MM.1S (cell line): Measurements from ENCODE around the gene ETV7.

Experiments
- DNase-seq: peaks from one replicate; pipeline ENCODE4 v3.0.0-alpha.2; 2015
- H2AFZ ChIP-seq: fragments of 300-600 bp; sonication (generic); 2 replicates; pipeline ENCODE4 v1.6.0; 2016; ENCODE audit warnings: antibody characterized with exemption, low read length
- H3F3A ChIP-seq: fragments of 300-600 bp; sonication (generic); 2 replicates; pipeline ENCODE4 v1.6.1; 2016; ENCODE audit warnings: mild to moderate bottlenecking, antibody characterized with exemption, low read length, moderate library complexity, mixed read lengths; ENCODE audit not compliant: insufficient read depth
- H3K27ac ChIP-seq: fragments of 300-600 bp; sonication (generic); 2 replicates; pipeline ENCODE4 v1.5.1; 2016; ENCODE audit warnings: mild to moderate bottlenecking, low read length
- H3K27me3 ChIP-seq: fragments of 300-600 bp; sonication (generic); replicated peaks from 2 replicates; pipeline ENCODE4 v1.6.0; 2016; ENCODE audit warnings: low read length; ENCODE audit not compliant: insufficient read depth
- H3K36me3 ChIP-seq: fragments of 300-600 bp; sonication (generic); replicated peaks from 2 replicates; pipeline ENCODE4 v1.6.1; 2016; ENCODE audit warnings: mild to moderate bottlenecking, low read length, mixed read lengths; ENCODE audit not compliant: insufficient read depth
- H3K4me1 ChIP-seq: fragments of 300-600 bp; sonication (generic); 2 replicates; pipeline ENCODE4 v1.6.1; 2016; ENCODE audit warnings: low read length, mixed read lengths
- H3K4me2 ChIP-seq: fragments of 300-600 bp; sonication (generic); 2 replicates; pipeline ENCODE4 v1.6.0; 2016; ENCODE audit warnings: low read depth, low read length
- H3K4me3 ChIP-seq: fragments of 300-600 bp; sonication (generic); 2 replicates; pipeline ENCODE4 v1.5.1; 2016; ENCODE audit warnings: low read length, mixed read lengths
- H3K79me2 ChIP-seq: fragments of 300-600 bp; sonication (generic); 2 replicates; pipeline ENCODE4 v1.6.1; 2016; ENCODE audit warnings: mixed run types, low read length, mixed read lengths
- H3K9ac ChIP-seq: fragments of 300-600 bp; sonication (generic); 2 replicates; pipeline ENCODE4 v1.6.1; 2016; ENCODE audit warnings: low read length, mixed read lengths
- H3K9me2 ChIP-seq: fragments of 300-600 bp; sonication (generic); replicated peaks from 2 replicates; pipeline ENCODE4 v1.6.1; 2016; ENCODE audit warnings: mild to moderate bottlenecking, low read length, mixed read lengths; ENCODE audit not compliant: insufficient read depth
- H3K9me3 ChIP-seq: fragments of 300-600 bp; sonication (generic); replicated peaks from 2 replicates; pipeline ENCODE4 v1.6.1; 2016; ENCODE audit warnings: mild to moderate bottlenecking, low read length, mixed read lengths; ENCODE audit not compliant: insufficient read depth
- H4K20me1 ChIP-seq: fragments of 300-600 bp; sonication (generic); 2 replicates; pipeline ENCODE4 v1.6.1; 2016; ENCODE audit warnings: mild to moderate bottlenecking, low read length, moderate library complexity, mixed read lengths; ENCODE audit not compliant: insufficient read depth
- CTCF ChIP-seq: fragments of 300-600 bp; sonication (generic); IDR thresholded peaks from 2 replicates; pipeline ENCODE4 v1.5.1; 2016; ENCODE audit warnings: antibody characterized with exemption, low read length, mixed read lengths
- EZH2 ChIP-seq: fragments of 300-600 bp; sonication (generic); optimal IDR thresholded peaks from 2 replicates; pipeline ENCODE3; 2017; ENCODE audit warnings: low read depth, mild to moderate bottlenecking, antibody characterized with exemption, low read length, mixed read lengths
- EZH2phosphoT487 ChIP-seq: fragments of 300-600 bp; sonication (generic); IDR thresholded peaks from 2 replicates; pipeline ENCODE4 v1.6.1; 2018; ENCODE audit warnings: antibody characterized with exemption, low read length

Gene ETV7

GRCh38 chr6:36404164-36404563, 16.7 kb upstream of the ETV7 start:
- no peaks in the 10 kb centered on the region for H3K27me3 ChIP-seq
- DNase-seq = no peak
- H2AFZ ChIP-seq = no peak overlapping the region
- no peaks in the 10 kb centered on the region for H3F3A ChIP-seq
- H3K79me2 ChIP-seq = no peaks in the 10 kb centered on the region
- no peak overlapping the region for H3K27ac ChIP-seq
- H3K9ac ChIP-seq = no peak overlapping the region
- H3K36me3 ChIP-seq = no peaks in the 10 kb centered on the region
- H3K9me3 ChIP-seq = no peaks in the 10 kb centered on the region
- H3K9me2 ChIP-seq = no peaks in the 10 kb centered on the region
- TF ChIP-seq CTCF = no peak
- TF ChIP-seq EZH2 = no peak
- no peak for TF ChIP-seq EZH2phosphoT487
- no peaks in the 10 kb centered on the region for H3K4me1 ChIP-seq
- H3K4me2 ChIP-seq = no peak overlapping the region
- H3K4me3 ChIP-seq = no peak overlapping the region
- no peaks in the 10 kb centered on the region for H4K20me1 ChIP-seq

DNA sequence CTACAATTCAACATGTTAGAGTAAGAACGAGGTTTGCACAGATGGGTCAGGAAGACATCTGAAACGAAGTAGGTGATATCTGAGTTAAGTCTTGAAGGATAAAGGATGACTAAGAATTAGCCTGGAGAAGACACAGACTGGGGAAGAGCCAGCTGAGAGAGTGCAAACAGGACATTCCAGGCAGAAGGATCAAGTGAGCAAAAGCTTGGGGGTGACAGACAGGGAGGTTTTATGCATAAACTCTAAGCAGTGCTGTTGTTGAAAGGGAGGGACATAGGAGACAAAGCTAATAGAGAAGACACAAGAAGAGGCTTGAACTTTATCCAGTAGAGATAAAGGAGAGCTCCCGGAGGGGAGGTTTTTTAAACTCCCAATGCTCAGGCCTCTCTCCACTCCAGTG, 15.0 kb upstream of the ETV7 start:
- Histone ChIP-seq H3K4me2 (no peak overlapping the region), H3K27ac (no peak overlapping the region), H3K36me3 (no peaks in the 10 kb centered on the region), H3F3A (no peaks in the 10 kb centered on the region), H3K4me1 (no peaks in the 10 kb centered on the region), H3K79me2 (no peaks in the 10 kb centered on the region), H3K27me3 (no peaks in the 10 kb centered on the region), H3K9me3 (no peaks in the 10 kb centered on the region), H3K4me3 (no peak overlapping the region), H4K20me1 (no peaks in the 10 kb centered on the region), H3K9me2 (no peaks in the 10 kb centered on the region), H3K9ac (no peak overlapping the region), H2AFZ (no peak overlapping the region)
- TF ChIP-seq CTCF (no peak), EZH2phosphoT487 (no peak), EZH2 (no peak)
- no peak for DNase-seq

- H3K9me3 ChIP-seq = no peaks in the 10 kb centered on the region
- H3F3A ChIP-seq = no peaks in the 10 kb centered on the region
- H3K4me2 ChIP-seq = no peak overlapping the region
- DNase-seq = no peak
- no peak overlapping the region for H3K4me3 ChIP-seq
- H3K27ac ChIP-seq = no peak overlapping the region
- H3K9ac ChIP-seq = no peak overlapping the region
- H4K20me1 ChIP-seq = no peaks in the 10 kb centered on the region
- H3K79me2 ChIP-seq = no peaks in the 10 kb centered on the region
- no peak for TF ChIP-seq EZH2phosphoT487
- no peak for TF ChIP-seq EZH2
- TF ChIP-seq CTCF = no peak
- no peaks in the 10 kb centered on the region for H3K9me2 ChIP-seq
- no peaks in the 10 kb centered on the region for H3K27me3 ChIP-seq
- H2AFZ ChIP-seq = no peak overlapping the region
- H3K4me1 ChIP-seq = no peaks in the 10 kb centered on the region
- H3K36me3 ChIP-seq = no peaks in the 10 kb centered on the region
Measured at GRCh38 chr6:36399970-36400369, 12.5 kb upstream of the ETV7 start.
